HCT116 (cell line): ENCODE measurements around the gene SARM1. TPM values are rescaled to one million over a fixed set of nuclear protein-coding genes. Genes with fewer than 3 reads are reported as not detected.

Experiments used
- ATAC-seq: fragments of 200-7000 bp; cut with Tn5 transposase; 2 replicates; pipeline ENCODE4 v1.9.1; 2020; ENCODE audit warnings: mild to moderate bottlenecking, moderate library complexity
- BruUV-seq: library from RNA; stranded (reverse); fragments of 400-500 nt; replicated peaks from 2 replicates; lab custom pipeline; 2021; lab: Mats Ljungman, UMichigan
- CTCF ChIA-PET: fragments of 300-600 bp; sonication (Branson Sonifier 250); formaldehyde crosslinking; loops from one replicate; lab custom pipeline; 2021; ENCODE audit warnings: antibody characterized with exemption; lab: Charles Lee
- POLR2A ChIA-PET: fragments of 300-600, 350-600 bp; sonication (Branson Sonifier 250); formaldehyde crosslinking; loops from one replicate; lab custom pipeline; 2021; ENCODE audit warnings: antibody characterized with exemption; lab: Charles Lee
- RAD21 ChIA-PET, 2 experiments: fragments of 300-600 bp; sonication (Branson Sonifier 250); formaldehyde crosslinking; loops; one replicate each; lab custom pipeline; 2023; ENCODE audit warnings: low total read pairs in 2 of 2; ENCODE audit not compliant: uncharacterized antibody in 2 of 2, unreplicated experiment in 2 of 2, low non-redundant PET in 1 of 2; lab: Charles Lee
- DNase-seq: peaks from one replicate; pipeline ENCODE4 v3.0.0-alpha.2; 2010; ENCODE audit warnings: low read depth, low spot score
- H2AFZ ChIP-seq: fragments of 200-600 bp; shearing (Covaris generic), sonication (generic); 2 replicates; pipeline ENCODE4 v1.6.1; 2017; ENCODE audit warnings: low read depth, mixed run types, mixed read lengths, antibody characterized with exemption, low read length; ENCODE audit not compliant: poor library complexity, severe bottlenecking
- H3K27ac ChIP-seq: 2 replicates; pipeline ENCODE4 v1.5.1; 2012; ENCODE audit warnings: low read depth, low read length
- H3K27me3 ChIP-seq: fragments of 200-600 bp; sonication (generic); 2 replicates; pipeline ENCODE4 v1.6.1; 2016; ENCODE audit warnings: mixed run types, low read length, mixed read lengths; ENCODE audit not compliant: insufficient read depth
- H3K36me3 ChIP-seq, 2 experiments: fragments of 200-500 bp in 1 of 2; fragments of 200-600 bp in 1 of 2; sonication (Bioruptor generic) in 1 of 2; sonication (generic) in 1 of 2; 2 replicates each; pipeline versions ENCODE4 v1.5.1 to v1.6.1; 2014 to 2016; ENCODE audit warnings: low read length in 2 of 2, inconsistent platforms in 1 of 2, mixed read lengths in 1 of 2, mixed run types in 1 of 2; ENCODE audit not compliant: insufficient read depth in 2 of 2, control insufficient read depth in 1 of 2
- H3K4me1 ChIP-seq, 2 experiments: fragments of 200-600 bp in 1 of 2; sonication (generic) in 1 of 2; 2 replicates each; pipeline versions ENCODE4 v1.5.1 to v1.6.1; 2012 to 2017; ENCODE audit warnings: low read length in 2 of 2, inconsistent platforms in 1 of 2, mild to moderate bottlenecking in 1 of 2, mixed read lengths in 1 of 2, mixed run types in 1 of 2, moderate library complexity in 1 of 2; ENCODE audit not compliant: insufficient read depth in 2 of 2, control insufficient read depth in 1 of 2
- H3K4me2 ChIP-seq: fragments of 200-600 bp; sonication (generic); 2 replicates; pipeline ENCODE4 v1.6.1; 2017; ENCODE audit warnings: mixed run types, low read length, mixed read lengths
- H3K4me3 ChIP-seq, 2 experiments: fragments of 200-600 bp in 1 of 2; sonication (generic) in 1 of 2; replicated peaks in 1 of 2; 2 replicates each; pipeline ENCODE4 v1.5.1; 2011 to 2016; ENCODE audit warnings: low read length in 2 of 2, control low read depth in 1 of 2, low read depth in 1 of 2, mild to moderate bottlenecking in 1 of 2, mixed read lengths in 1 of 2, mixed run types in 1 of 2
- H3K79me2 ChIP-seq: fragments of 200-600 bp; sonication (generic); 2 replicates; pipeline ENCODE4 v1.6.1; 2017; ENCODE audit warnings: mild to moderate bottlenecking, mixed run types, low read length, moderate library complexity, mixed read lengths; ENCODE audit not compliant: insufficient read depth
- H3K9ac ChIP-seq: fragments of 200-600 bp; sonication (generic); 2 replicates; pipeline ENCODE4 v1.6.1; 2016; ENCODE audit warnings: low read length, mixed read lengths
- H3K9me2 ChIP-seq: fragments of 200-600 bp; sonication (generic), shearing (Covaris generic); 2 replicates; pipeline ENCODE4 v1.6.1; 2017; ENCODE audit warnings: mixed run types, mild to moderate bottlenecking, moderate library complexity; ENCODE audit not compliant: insufficient read depth
- H3K9me3 ChIP-seq, 2 experiments: fragments of 200-500 bp in 1 of 2; fragments of 200-600 bp in 1 of 2; sonication (Bioruptor generic) in 1 of 2; sonication (generic) in 1 of 2; 2 replicates each; pipeline ENCODE4 v1.6.1; 2014 to 2017; ENCODE audit warnings: low read length in 2 of 2, mixed read lengths in 2 of 2, inconsistent platforms in 1 of 2, low read depth in 1 of 2, mild to moderate bottlenecking in 1 of 2, mixed run types in 1 of 2, moderate library complexity in 1 of 2; ENCODE audit not compliant: control insufficient read depth in 1 of 2, insufficient read depth in 1 of 2
- H4K20me1 ChIP-seq: fragments of 200-600 bp; sonication (generic), shearing (Covaris generic); 2 replicates; pipeline ENCODE4 v1.6.1; 2017; ENCODE audit warnings: mixed run types, mild to moderate bottlenecking, moderate library complexity; ENCODE audit not compliant: insufficient read depth
- ELF1 ChIP-seq: IDR thresholded peaks from 2 replicates; pipeline ENCODE4 v1.6.1; 2012; ENCODE audit warnings: low read depth, borderline replicate concordance
- JUND ChIP-seq: IDR thresholded peaks from 2 replicates; pipeline ENCODE4 v1.6.1; 2012
- intact Hi-C: fragments of 100-400 bp; cut with micrococcal nuclease; formaldehyde crosslinking; loops from 2 replicates; pipeline ENCODE4 v1.10.0; 2022
- total RNA-seq: library from RNA; stranded (reverse); gene quantifications from one replicate; pipeline ENCODE4 v1.2.1, GENCODE V29; 2021; ENCODE audit not compliant: unreplicated experiment
- TF ChIP-seq, protein P1 (sequence below): IDR thresholded peaks from 2 replicates; pipeline ENCODE4 v1.6.1; 2012; ENCODE audit warnings: low read depth
- TF ChIP-seq, protein P2 (sequence below), 3 experiments: fragments of 200-600 bp in 1 of 3; sonication (generic) in 1 of 3; IDR thresholded peaks in 2 of 3; conservative IDR thresholded peaks in 1 of 3; 2 replicates each; pipeline ENCODE4 v1.5.1; 2012 to 2017; ENCODE audit warnings: low read depth in 2 of 3, low read length in 2 of 3, antibody characterized with exemption in 1 of 3, borderline replicate concordance in 1 of 3, control low read depth in 1 of 3, mild to moderate bottlenecking in 1 of 3, mixed read lengths in 1 of 3, mixed run types in 1 of 3, moderate library complexity in 1 of 3; ENCODE audit not compliant: insufficient read depth in 1 of 3

Gene SARM1
- total RNA-seq, 1 experiment from 2014 or later, result 1.3 TPM

GRCh38 chr17:28425206-28425605, 53.7 kb downstream of the SARM1 start:
- H3K9ac ChIP-seq, result no peak overlapping the region
- no peak overlapping the region for H3K4me2 ChIP-seq
- POLR2A ChIA-PET, result no interaction called here
- no peak overlapping the region for H3K27ac ChIP-seq
- TF ChIP-seq ELF1 (no peak), JUND (no peak)
- TF ChIP-seq, all 23 proteins: peak for 0
- ChIA-PET CTCF (interaction anchor here (0.6 to 1.9 kb wide), 2 partner anchors 10 to 106 kb away, joined by 3 to 6 read pairs; no protein-coding TSS in a partner anchor), RAD21 (interaction anchor here in 1 of 2 experiments (0.7 kb wide), 1 partner anchor 67 kb away, joined by 6 read pairs; no protein-coding TSS in a partner anchor)
- intact Hi-C loops, result no loop called here
- Histone ChIP-seq H4K20me1 (no peaks in the 10 kb centered on the region), H3K9me3 (no peaks in the 10 kb centered on the region), H3K4me1 (no peaks in the 10 kb centered on the region), H3K36me3 (no peaks in the 10 kb centered on the region), H3K79me2 (no peaks in the 10 kb centered on the region), H2AFZ (no peak overlapping the region), H3K9me2 (no peaks in the 10 kb centered on the region), H3K27me3 (no peaks in the 10 kb centered on the region), H3K4me3 (no peak overlapping the region)
- DNase-seq (no peak), ATAC-seq (no peak)
- no TSS peak for BruUV-seq

- Histone ChIP-seq H3K9me3 (no peaks in the 10 kb centered on the region), H3K9me2 (no peaks in the 10 kb centered on the region), H3K27ac (no peak overlapping the region), H3K4me3 (no peak overlapping the region), H3K4me1 (no peaks in the 10 kb centered on the region), H2AFZ (no peak overlapping the region), H4K20me1 (no peaks in the 10 kb centered on the region), H3K4me2 (no peak overlapping the region), H3K27me3 (no peaks in the 10 kb centered on the region), H3K79me2 (no peaks in the 10 kb centered on the region), H3K36me3 (no peaks in the 10 kb centered on the region), H3K9ac (no peak overlapping the region)
- no TSS peak for BruUV-seq
- DNase-seq (no peak), ATAC-seq (peak; percentile 99)
- ChIA-PET POLR2A (no interaction called here), RAD21 (no interaction called here), CTCF (interaction anchor here (1.5 to 1.9 kb wide), 2 partner anchors 9 to 10 kb away, joined by 6 read pairs; no protein-coding TSS in a partner anchor)
- TF ChIP-seq, protein P1, sequence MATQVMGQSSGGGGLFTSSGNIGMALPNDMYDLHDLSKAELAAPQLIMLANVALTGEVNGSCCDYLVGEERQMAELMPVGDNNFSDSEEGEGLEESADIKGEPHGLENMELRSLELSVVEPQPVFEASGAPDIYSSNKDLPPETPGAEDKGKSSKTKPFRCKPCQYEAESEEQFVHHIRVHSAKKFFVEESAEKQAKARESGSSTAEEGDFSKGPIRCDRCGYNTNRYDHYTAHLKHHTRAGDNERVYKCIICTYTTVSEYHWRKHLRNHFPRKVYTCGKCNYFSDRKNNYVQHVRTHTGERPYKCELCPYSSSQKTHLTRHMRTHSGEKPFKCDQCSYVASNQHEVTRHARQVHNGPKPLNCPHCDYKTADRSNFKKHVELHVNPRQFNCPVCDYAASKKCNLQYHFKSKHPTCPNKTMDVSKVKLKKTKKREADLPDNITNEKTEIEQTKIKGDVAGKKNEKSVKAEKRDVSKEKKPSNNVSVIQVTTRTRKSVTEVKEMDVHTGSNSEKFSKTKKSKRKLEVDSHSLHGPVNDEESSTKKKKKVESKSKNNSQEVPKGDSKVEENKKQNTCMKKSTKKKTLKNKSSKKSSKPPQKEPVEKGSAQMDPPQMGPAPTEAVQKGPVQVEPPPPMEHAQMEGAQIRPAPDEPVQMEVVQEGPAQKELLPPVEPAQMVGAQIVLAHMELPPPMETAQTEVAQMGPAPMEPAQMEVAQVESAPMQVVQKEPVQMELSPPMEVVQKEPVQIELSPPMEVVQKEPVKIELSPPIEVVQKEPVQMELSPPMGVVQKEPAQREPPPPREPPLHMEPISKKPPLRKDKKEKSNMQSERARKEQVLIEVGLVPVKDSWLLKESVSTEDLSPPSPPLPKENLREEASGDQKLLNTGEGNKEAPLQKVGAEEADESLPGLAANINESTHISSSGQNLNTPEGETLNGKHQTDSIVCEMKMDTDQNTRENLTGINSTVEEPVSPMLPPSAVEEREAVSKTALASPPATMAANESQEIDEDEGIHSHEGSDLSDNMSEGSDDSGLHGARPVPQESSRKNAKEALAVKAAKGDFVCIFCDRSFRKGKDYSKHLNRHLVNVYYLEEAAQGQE, result no peak
- TF ChIP-seq, protein P2, sequence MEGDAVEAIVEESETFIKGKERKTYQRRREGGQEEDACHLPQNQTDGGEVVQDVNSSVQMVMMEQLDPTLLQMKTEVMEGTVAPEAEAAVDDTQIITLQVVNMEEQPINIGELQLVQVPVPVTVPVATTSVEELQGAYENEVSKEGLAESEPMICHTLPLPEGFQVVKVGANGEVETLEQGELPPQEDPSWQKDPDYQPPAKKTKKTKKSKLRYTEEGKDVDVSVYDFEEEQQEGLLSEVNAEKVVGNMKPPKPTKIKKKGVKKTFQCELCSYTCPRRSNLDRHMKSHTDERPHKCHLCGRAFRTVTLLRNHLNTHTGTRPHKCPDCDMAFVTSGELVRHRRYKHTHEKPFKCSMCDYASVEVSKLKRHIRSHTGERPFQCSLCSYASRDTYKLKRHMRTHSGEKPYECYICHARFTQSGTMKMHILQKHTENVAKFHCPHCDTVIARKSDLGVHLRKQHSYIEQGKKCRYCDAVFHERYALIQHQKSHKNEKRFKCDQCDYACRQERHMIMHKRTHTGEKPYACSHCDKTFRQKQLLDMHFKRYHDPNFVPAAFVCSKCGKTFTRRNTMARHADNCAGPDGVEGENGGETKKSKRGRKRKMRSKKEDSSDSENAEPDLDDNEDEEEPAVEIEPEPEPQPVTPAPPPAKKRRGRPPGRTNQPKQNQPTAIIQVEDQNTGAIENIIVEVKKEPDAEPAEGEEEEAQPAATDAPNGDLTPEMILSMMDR (IDR thresholded peaks at IDR 0.05 in 2 of 3, conservative IDR thresholded peaks at IDR 0.05 in 1 of 3; ENCODE audit: borderline replicate concordance in 1 of 3, insufficient read depth in 1 of 3, low read depth in 2 of 3, low read length in 2 of 3), result peak in 2 of 3 experiments; percentile 64 to 69; a peak in 4 of 6 replicates
- intact Hi-C loops, result no loop called here
Measured at GRCh38 chr17:28426081-28426519, 54.6 kb downstream of the SARM1 start.
